ENCODE measurements around the gene NEU4. TPM values are rescaled to one million over a fixed set of nuclear protein-coding genes. Genes with fewer than 3 reads are reported as not detected.

Gene NEU4
- total and polyA plus RNA-seq, 2 of the 4 experiments (the other 2 are of a cell fraction) = not detected

- peaks cover 22% of the 10 kb centered on the region for H3K27me3 ChIP-seq (ENCODE audit: control insufficient read depth, insufficient read depth, low read length)
- no peak overlapping the region for H2BK15ac ChIP-seq (ENCODE audit: low read depth, low read length)
- ChIA-PET POLR2A (ENCODE audit: unreplicated experiment) (no interaction called here), CTCF (no interaction called here)
- ATAC-seq (ENCODE audit: low read depth) = no peak
- in situ Hi-C loops (cut with MboI; ENCODE audit: low sequenced_read_pairs) (no loop called here), dilution Hi-C loops (cut with HindIII; ENCODE audit: low sequenced_read_pairs, unreplicated experiment) (no loop called here), intact Hi-C loops (cut with micrococcal nuclease) (no loop called here)
- no peak overlapping the region for H3K27ac ChIP-seq (ENCODE audit: insufficient read depth, low read length)
- H2AFZ ChIP-seq (replicated peaks; ENCODE audit: low read length, poor library complexity) = no peak overlapping the region
- no peak overlapping the region for H3K9ac ChIP-seq (ENCODE audit: low read depth, low read length)
- no TSS peak for BruUV-seq (replicated peaks)
- WGBS, 2 experiments (ENCODE audit: extremely low coverage in 2 of 2, insufficient read length in 1 of 2) = 53% methylated on average over 5 of the region's 28 CpGs; no CpG with 5 or more reads in 1 of the 2 experiments
- H4K8ac ChIP-seq (ENCODE audit: low read depth in 2 of 2, low read length in 2 of 2) = no peak overlapping the region
- H2AK5ac ChIP-seq (ENCODE audit: low read depth, low read length) = no peak overlapping the region
- no peaks in the 10 kb centered on the region for H3K36me3 ChIP-seq (ENCODE audit: control insufficient read depth, insufficient read depth, low read length)
- no peak overlapping the region for H3K4me2 ChIP-seq (ENCODE audit: low read depth, low read length)
- H2BK20ac ChIP-seq (ENCODE audit: low read depth, low read length) = no peak overlapping the region
- H2BK120ac ChIP-seq (ENCODE audit: low read depth, low read length) = no peak overlapping the region
- H3K4me3 ChIP-seq (ENCODE audit: insufficient read depth, low read depth, low read length) = no peak overlapping the region
- no peak overlapping the region for H3K14ac ChIP-seq (replicated peaks; ENCODE audit: low read depth, low read length)
- no peak for DNase-seq
- no peak overlapping the region for H3K18ac ChIP-seq (ENCODE audit: low read depth, low read length)
- no peak overlapping the region for H3K4ac ChIP-seq (ENCODE audit: low read depth, low read length)
- H3K4me1 ChIP-seq (ENCODE audit: control insufficient read depth, insufficient read depth, low read length) = no peaks in the 10 kb centered on the region
- H3K56ac ChIP-seq (ENCODE audit: extremely low read depth, insufficient read depth, low read length) = no peak overlapping the region
- H2AK9ac ChIP-seq (replicated peaks; ENCODE audit: low read depth, low read length, poor library complexity) = no peak overlapping the region
- no peak for TF ChIP-seq MAZ (IDR thresholded peaks at IDR 0.05; ENCODE audit: borderline replicate concordance, low read depth, low read length)
- no peak for TF ChIP-seq RFX5 (IDR thresholded peaks at IDR 0.05; ENCODE audit: low read depth, low read length)
- TF ChIP-seq, protein P1, sequence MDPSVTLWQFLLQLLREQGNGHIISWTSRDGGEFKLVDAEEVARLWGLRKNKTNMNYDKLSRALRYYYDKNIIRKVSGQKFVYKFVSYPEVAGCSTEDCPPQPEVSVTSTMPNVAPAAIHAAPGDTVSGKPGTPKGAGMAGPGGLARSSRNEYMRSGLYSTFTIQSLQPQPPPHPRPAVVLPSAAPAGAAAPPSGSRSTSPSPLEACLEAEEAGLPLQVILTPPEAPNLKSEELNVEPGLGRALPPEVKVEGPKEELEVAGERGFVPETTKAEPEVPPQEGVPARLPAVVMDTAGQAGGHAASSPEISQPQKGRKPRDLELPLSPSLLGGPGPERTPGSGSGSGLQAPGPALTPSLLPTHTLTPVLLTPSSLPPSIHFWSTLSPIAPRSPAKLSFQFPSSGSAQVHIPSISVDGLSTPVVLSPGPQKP (IDR thresholded peaks at IDR 0.05; ENCODE audit: borderline replicate concordance, low read depth, low read length) = no peak
- no peak for TF ChIP-seq RAD21 (IDR thresholded peaks at IDR 0.05; ENCODE audit: low read length)
- TF ChIP-seq USF2 (IDR thresholded peaks at IDR 0.05; ENCODE audit: low read depth, low read length) = no peak
- TF ChIP-seq CHD1 (IDR thresholded peaks at IDR 0.05; ENCODE audit: low read depth, low read length) = no peak
- no peak for TF ChIP-seq CTCF (conservative IDR thresholded peaks at IDR 0.05; ENCODE audit: low read depth, low read length)
- no peak for TF ChIP-seq MAFK (IDR thresholded peaks at IDR 0.05; ENCODE audit: low read depth, low read length)
- H4K91ac ChIP-seq (ENCODE audit: insufficient read depth, low read depth, low read length) = no peak overlapping the region
- no peak overlapping the region for H2BK5ac ChIP-seq (ENCODE audit: low read depth, low read length, poor library complexity, severe bottlenecking)
- H3K9me3 ChIP-seq (ENCODE audit: control insufficient read depth, insufficient read depth, low read length) = no peaks in the 10 kb centered on the region
- H3K23ac ChIP-seq (ENCODE audit: low read depth, low read length) = no peak overlapping the region
- H4K20me1 ChIP-seq (ENCODE audit: insufficient read depth, low read length) = no peaks in the 10 kb centered on the region
- H3K79me1 ChIP-seq (ENCODE audit: low read depth in 1 of 2, low read length in 2 of 2) = no peaks in the 10 kb centered on the region
- H3K9me1 ChIP-seq (ENCODE audit: insufficient read depth, low read length) = no peaks in the 10 kb centered on the region
- no peak overlapping the region for H4K5ac ChIP-seq (ENCODE audit: low read depth, low read length)
Observed at GRCh38 chr2:241841181-241842066, 32.4 kb downstream of the NEU4 start.
